Central memory CD8-positive, alpha-beta T cell (primary cell): Measurements from ENCODE around the gene DDAH2.
A peak's percentile ranks its signal among the peaks of the same experiment; 100 is the strongest.

Experiments used
- ATAC-seq: fragments of 150-1000 bp; cut with Tn5 transposase; replicated peaks from 2 replicates; pipeline ENCODE4 v1.10.0; 2022; ENCODE audit warnings: mild to moderate bottlenecking, moderate FRiP score, moderate number of reproducible peaks; ENCODE audit not compliant: poor library complexity, severe bottlenecking; ENCODE audit errors: extremely low read depth
- DNase-seq, 2 donors: peaks; one replicate each; pipeline ENCODE4 v3.0.0; 2021; ENCODE audit warnings: low spot score in 2 of 2
- H3K27ac Mint-ChIP-seq: one replicate; pipeline ENCODE4 v1.8.0; 2022; ENCODE audit warnings: low read depth, mild to moderate bottlenecking, moderate library complexity, mixed read lengths
- H3K27me3 Mint-ChIP-seq: one replicate; pipeline ENCODE4 v1.8.0; 2022; ENCODE audit warnings: mixed read lengths
- H3K36me3 Mint-ChIP-seq: one replicate; pipeline ENCODE4 v1.8.0; 2022; ENCODE audit warnings: mild to moderate bottlenecking, moderate library complexity, mixed read lengths; ENCODE audit not compliant: insufficient read depth
- H3K4me1 Mint-ChIP-seq: one replicate; pipeline ENCODE4 v1.8.0; 2022; ENCODE audit warnings: mixed read lengths
- H3K4me3 Mint-ChIP-seq: one replicate; pipeline ENCODE4 v1.8.0; 2022; ENCODE audit warnings: mild to moderate bottlenecking, moderate library complexity, mixed read lengths
- H3K9me3 Mint-ChIP-seq: one replicate; pipeline ENCODE4 v1.8.0; 2022; ENCODE audit warnings: mixed read lengths

Gene DDAH2, protein sequence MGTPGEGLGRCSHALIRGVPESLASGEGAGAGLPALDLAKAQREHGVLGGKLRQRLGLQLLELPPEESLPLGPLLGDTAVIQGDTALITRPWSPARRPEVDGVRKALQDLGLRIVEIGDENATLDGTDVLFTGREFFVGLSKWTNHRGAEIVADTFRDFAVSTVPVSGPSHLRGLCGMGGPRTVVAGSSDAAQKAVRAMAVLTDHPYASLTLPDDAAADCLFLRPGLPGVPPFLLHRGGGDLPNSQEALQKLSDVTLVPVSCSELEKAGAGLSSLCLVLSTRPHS

DNA sequence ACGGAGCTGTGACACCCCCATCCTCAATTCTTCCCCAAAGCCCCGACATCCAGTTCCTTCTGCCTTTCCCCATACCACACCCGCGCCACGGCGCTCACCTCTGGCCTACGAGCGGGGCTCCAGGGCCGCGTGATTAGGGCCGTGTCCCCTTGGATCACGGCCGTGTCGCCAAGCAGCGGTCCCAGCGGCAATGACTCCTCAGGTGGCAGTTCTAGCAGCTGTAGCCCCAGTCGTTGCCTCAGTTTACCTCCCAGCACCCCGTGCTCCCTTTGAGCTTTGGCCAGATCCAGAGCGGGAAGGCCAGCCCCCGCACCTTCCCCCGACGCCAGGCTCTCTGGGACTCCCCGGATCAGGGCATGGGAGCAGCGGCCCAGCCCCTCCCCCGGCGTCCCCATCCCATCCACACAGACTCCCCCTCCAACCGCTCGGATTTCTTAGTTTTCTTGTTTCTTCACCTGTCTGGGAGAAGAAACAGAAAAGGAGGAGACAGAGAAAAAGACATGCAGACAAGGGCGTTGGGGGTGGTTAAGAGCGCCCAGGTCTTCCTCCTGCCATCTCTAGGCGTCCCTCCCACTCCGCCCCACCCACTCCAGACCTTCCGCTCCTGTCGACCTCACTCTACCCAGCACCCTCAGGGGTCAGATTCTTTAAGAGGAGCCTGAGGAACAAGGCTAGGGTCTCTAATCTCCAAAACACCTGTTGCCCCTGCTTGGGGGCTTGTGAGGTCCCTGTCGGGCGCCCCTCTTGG, at the start of gene DDAH2:
DDAH2 (minus strand) TSS at position 533 of the 748 bp plus-strand sequence; CDS start at position 395, 138 bp downstream.
- peaks cover 44% of the 10 kb centered on the region for H3K4me1 Mint-ChIP-seq
- no peaks in the 10 kb centered on the region for H3K27me3 Mint-ChIP-seq
- H3K27ac Mint-ChIP-seq, result peak within 1 kb of the TSS; percentile 80
- ATAC-seq (peak; percentile 21), DNase-seq (no peak)
- peak within 1 kb of the TSS; percentile 93 for H3K4me3 Mint-ChIP-seq
- peaks cover 43% of the 10 kb centered on the region for H3K36me3 Mint-ChIP-seq
- H3K9me3 Mint-ChIP-seq, result no peaks in the 10 kb centered on the region

DNA sequence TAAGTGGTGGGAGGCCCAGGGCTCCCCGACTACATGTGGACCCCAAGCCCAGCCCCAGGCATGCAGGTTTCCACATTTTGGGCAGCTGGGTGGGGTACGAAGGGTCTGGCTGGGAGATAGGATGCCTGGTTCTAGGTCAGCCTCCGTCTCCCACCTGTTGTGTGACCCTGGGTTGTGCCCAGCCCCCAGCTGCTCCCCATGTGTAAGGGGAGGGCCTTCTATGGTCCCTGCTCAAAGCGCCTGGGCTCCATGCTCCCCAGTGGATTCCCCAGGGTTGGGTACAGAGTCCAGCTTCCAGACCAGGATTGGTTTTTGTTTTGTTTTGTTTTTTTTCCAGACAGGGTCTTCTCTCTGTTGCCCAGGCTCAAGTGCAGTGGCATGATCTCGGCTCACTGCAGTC, 49.1 kb upstream of the DDAH2 start:
- no peaks in the 10 kb centered on the region for H3K9me3 Mint-ChIP-seq
- H3K27ac Mint-ChIP-seq, result no peak overlapping the region
- H3K27me3 Mint-ChIP-seq, result no peaks in the 10 kb centered on the region
- DNase-seq, result no peak
- no peak overlapping the region for H3K4me3 Mint-ChIP-seq
- ATAC-seq, result no peak
- peaks cover 27% of the 10 kb centered on the region for H3K4me1 Mint-ChIP-seq
- H3K36me3 Mint-ChIP-seq, result peaks cover 13% of the 10 kb centered on the region

DNA sequence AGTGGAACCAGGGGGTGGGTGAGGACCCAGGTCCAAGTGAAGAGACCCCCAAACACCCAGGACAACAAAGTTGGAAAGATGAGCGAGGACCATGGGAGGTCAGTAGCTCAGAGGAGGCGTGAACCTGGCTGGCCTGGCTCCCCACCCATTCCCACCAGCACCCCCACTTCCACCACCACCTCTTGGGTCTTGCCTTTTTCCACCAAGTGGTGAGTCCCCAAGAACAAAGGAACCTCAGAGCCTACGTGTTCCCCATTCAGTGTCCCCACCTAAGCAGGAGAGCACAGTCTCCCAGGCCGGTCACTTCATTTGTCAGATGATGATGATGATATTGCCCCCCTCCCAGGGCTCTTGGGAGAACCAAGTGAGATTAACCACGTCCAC, 48.6 kb upstream of the DDAH2 start:
- ATAC-seq, result no peak
- Mint-ChIP-seq H3K4me1 (peaks cover 33% of the 10 kb centered on the region), H3K36me3 (peaks cover 8% of the 10 kb centered on the region), H3K9me3 (no peaks in the 10 kb centered on the region), H3K27me3 (no peaks in the 10 kb centered on the region), H3K4me3 (peak overlapping the region; percentile 14), H3K27ac (peak overlapping the region; percentile 78)
- DNase-seq, result no peak

DNA sequence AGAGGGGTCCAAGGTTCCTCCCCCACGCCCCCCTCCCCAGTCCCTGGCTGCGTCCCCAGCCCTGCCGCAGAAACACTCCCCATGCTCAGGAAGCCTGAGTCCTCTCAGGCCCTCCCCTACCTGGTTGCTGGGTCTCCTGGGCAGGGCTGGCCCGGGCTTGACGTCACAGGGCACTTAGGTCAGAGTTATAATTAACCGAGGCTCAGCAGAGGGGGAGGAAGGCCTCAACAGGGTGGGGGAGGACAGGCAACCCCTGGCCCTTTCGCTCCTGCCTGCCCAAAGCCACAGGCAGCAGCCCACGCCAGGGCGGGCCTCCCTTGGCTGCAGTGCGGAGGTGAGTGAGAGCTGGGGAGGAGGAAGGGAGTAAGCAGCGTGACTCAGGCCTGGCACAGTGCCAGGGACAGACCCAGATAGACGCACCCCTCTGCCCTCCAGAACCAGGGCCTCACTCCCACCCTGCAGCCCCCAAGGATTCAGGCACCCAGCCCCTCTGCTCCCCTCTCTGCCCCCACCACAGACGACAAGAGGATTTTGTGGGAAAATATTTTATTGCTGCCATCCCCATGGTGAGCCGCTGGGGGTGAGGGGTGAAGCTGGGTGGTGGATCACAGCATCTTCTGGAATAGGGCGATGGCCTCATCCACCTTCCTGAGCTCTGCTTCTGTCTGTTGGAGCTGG, 48.0 kb upstream of the DDAH2 start, which contains the start of gene VWA7:
VWA7 (minus strand) TSS at position 340 of the 678 bp plus-strand sequence. CDS start 549 bp downstream, outside the sequence.
- peak; percentile 73 for ATAC-seq
- Mint-ChIP-seq H3K36me3 (peaks cover 6% of the 10 kb centered on the region), H3K4me1 (peaks cover 34% of the 10 kb centered on the region), H3K4me3 (peak within 1 kb of the TSS; percentile 63), H3K9me3 (no peaks in the 10 kb centered on the region), H3K27ac (peak within 1 kb of the TSS; percentile 78), H3K27me3 (no peaks in the 10 kb centered on the region)
- peak; percentile 31 to 54 for DNase-seq

DNA sequence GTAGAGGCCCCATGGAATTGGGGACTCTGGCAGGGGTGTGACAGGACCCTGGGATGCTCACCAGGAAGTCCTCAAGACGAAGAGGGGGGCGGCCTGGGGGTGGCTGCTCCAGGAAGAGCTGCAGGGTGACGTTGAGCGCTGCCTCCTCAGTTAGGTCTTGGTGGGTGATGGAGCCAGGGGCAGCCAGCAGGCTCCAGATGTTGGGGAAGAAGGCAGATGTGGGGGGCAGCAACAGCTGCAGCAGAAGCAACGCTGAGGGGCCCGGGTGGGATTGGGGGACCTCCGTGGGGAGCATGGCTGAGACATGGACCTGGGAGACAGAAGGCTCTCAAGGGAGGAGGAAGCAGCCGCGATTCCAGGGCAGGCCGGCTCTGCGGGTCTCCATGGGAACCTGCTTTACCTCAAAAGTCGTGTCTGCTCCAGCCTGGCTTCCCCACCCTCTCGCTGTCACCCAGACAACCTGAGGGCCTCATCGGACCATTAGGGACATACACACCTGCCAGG, 47.4 kb upstream of the DDAH2 start:
- Mint-ChIP-seq H3K4me3 (peak overlapping the region; percentile 63), H3K36me3 (peaks cover 6% of the 10 kb centered on the region), H3K4me1 (peaks cover 35% of the 10 kb centered on the region), H3K9me3 (no peaks in the 10 kb centered on the region), H3K27me3 (no peaks in the 10 kb centered on the region), H3K27ac (peak overlapping the region; percentile 78)
- DNase-seq (no peak), ATAC-seq (no peak)

DNA sequence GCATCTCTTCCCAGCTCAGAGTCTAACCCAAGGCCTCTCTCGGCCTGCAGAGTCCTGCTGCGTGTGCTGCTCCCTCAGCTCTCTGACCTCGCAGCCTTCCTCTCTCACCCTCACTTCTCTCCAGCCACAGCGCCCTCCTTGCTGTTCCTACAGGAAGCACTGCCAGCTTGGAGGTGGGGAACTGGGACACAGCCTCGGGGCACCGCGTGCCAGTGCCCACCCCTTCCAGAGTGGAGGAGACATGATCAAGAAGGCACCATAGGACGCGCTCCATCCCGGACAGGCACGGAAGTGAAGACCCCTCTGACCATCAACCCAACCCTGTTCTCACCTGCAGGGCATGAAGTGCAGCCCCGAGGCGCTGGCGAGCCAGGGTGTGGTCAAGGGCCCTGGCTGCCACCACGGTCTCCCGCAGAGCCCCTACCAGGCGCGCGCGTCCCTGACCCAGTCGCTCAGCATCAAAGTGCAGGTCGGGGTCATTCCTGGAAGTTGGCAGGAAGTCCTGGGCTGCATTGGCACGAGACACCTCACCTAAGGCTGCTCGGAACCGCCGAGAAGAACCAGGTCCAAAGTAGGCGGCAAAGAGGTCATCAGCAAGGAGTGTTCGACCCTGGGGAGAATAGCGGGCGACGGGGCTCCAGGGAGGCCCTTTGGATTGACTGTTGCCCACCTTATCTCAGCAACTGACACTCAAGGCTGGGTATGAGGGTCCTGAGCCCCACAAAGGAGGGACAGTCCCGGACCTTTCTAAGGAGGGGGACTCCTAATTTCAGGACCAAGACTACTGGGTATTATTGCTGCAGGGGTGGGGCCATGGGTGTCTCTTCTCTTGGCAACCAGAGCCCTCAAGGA, 46.8 kb upstream of the DDAH2 start:
- peaks cover 41% of the 10 kb centered on the region for H3K4me1 Mint-ChIP-seq
- no peaks in the 10 kb centered on the region for H3K9me3 Mint-ChIP-seq
- H3K27ac Mint-ChIP-seq, result peak overlapping the region; percentile 78
- no peaks in the 10 kb centered on the region for H3K27me3 Mint-ChIP-seq
- peaks cover 6% of the 10 kb centered on the region for H3K36me3 Mint-ChIP-seq
- H3K4me3 Mint-ChIP-seq, result peak overlapping the region; percentile 63
- no peak for ATAC-seq
- DNase-seq, result no peak

DNA sequence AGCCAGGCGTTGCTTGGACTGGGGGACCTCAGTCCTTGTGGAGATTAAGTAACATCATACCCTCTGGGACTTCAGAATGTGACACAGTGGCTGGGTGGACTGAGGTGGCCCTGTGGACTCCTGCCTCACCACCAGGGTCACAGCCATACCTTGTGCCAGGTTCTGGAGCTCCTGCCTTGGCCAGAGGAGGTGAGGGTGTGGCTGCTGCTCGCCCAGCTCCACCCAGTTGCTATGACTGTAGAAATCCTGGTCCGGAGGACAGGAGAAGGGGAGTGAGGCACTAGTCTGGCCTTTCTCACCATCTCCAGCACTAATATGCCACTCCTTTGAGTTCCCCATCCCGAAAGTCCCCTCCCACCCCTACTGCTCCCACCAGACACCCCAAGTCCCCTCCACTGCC, 46.1 kb upstream of the DDAH2 start:
- Mint-ChIP-seq H3K9me3 (no peaks in the 10 kb centered on the region), H3K4me1 (peaks cover 41% of the 10 kb centered on the region), H3K27me3 (no peaks in the 10 kb centered on the region), H3K36me3 (peaks cover 6% of the 10 kb centered on the region), H3K4me3 (peak overlapping the region; percentile 11), H3K27ac (no peak overlapping the region)
- ATAC-seq (no peak), DNase-seq (no peak)

DNA sequence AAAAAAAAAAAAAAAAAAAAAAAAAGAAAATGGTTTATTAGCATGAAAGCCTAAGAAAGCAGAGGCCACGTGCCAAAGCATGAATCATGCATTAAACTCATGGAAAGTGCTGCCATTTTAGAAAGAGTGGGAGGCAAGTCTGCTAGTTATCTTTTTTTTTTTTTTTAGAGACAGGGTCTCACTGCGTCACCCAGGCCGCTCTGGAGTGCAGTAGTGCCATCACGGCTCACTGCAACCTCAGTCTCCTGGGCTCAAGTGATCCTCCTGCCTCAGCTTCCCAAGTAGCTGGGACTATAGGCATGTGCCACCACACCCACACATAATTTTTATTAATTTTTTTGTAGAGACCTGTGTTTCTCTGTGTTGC, 42.9 kb upstream of the DDAH2 start:
- DNase-seq (no peak), ATAC-seq (no peak)
- no peaks in the 10 kb centered on the region for H3K9me3 Mint-ChIP-seq
- H3K4me3 Mint-ChIP-seq, result peak overlapping the region; percentile 49
- H3K36me3 Mint-ChIP-seq, result peaks cover 2% of the 10 kb centered on the region
- no peak overlapping the region for H3K27ac Mint-ChIP-seq
- H3K4me1 Mint-ChIP-seq, result peaks cover 39% of the 10 kb centered on the region
- no peaks in the 10 kb centered on the region for H3K27me3 Mint-ChIP-seq

DNA sequence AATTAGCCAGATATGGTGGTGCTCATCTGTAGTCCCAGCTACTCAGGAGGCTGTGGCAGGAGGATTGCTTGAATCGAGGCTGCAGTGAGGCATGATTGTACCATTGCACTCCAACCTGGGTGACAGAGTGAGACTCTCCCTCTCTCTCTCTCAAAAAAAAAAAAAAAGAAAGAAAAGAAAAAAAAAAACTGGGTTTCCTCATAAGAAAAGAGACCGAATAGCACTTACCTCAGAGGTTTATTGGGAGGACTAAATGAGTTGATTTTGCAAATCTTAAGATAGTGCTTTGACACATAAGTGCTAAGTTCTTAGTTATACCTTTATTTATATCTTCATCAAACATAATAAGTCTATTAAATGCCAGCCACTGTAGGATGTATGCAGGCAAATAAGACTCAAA, 41.8 kb upstream of the DDAH2 start:
- Mint-ChIP-seq H3K36me3 (peaks cover 2% of the 10 kb centered on the region), H3K27ac (no peak overlapping the region), H3K9me3 (no peaks in the 10 kb centered on the region), H3K27me3 (no peaks in the 10 kb centered on the region), H3K4me3 (peak overlapping the region; percentile 7), H3K4me1 (peaks cover 29% of the 10 kb centered on the region)
- DNase-seq (no peak), ATAC-seq (no peak)

DNA sequence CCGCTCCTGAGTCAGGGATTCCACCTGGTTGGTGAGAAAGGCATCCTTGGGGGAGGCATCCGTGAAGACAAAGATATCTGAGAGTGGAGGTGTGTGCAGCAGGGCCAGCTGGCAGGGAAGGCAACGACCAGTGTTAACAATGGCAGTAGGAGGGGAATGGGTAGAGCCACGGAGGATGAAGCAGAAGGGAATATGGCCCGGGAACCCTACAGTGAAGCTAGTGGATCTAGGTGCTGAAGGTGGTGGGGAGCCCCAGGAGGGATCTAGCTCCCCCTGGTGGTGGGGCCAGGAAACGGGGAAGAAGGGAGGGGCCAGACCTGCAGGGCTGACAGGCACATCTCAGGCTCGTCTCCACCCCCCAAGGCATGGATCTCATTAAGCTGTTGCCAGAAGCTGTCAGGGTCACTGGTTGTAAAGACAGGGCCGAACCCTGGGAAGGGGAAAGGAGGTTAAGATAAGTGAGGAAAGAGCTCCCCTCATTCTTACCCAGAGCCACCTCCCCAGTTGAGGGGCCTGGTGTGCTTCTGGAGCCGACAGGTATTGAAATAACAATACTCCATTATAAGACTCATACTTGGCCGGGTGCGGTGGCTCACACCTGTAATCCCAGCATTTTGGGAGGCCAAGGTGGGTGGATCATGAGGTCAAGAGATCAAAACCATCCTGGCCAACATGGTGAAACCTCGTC, 40.7 kb upstream of the DDAH2 start:
- ATAC-seq, result peak; percentile 70
- Mint-ChIP-seq H3K4me3 (no peak overlapping the region), H3K27me3 (no peaks in the 10 kb centered on the region), H3K36me3 (peaks cover 5% of the 10 kb centered on the region), H3K4me1 (peaks cover 28% of the 10 kb centered on the region), H3K27ac (peak overlapping the region; percentile 52), H3K9me3 (no peaks in the 10 kb centered on the region)
- DNase-seq, result peak; percentile 75 to 77

DNA sequence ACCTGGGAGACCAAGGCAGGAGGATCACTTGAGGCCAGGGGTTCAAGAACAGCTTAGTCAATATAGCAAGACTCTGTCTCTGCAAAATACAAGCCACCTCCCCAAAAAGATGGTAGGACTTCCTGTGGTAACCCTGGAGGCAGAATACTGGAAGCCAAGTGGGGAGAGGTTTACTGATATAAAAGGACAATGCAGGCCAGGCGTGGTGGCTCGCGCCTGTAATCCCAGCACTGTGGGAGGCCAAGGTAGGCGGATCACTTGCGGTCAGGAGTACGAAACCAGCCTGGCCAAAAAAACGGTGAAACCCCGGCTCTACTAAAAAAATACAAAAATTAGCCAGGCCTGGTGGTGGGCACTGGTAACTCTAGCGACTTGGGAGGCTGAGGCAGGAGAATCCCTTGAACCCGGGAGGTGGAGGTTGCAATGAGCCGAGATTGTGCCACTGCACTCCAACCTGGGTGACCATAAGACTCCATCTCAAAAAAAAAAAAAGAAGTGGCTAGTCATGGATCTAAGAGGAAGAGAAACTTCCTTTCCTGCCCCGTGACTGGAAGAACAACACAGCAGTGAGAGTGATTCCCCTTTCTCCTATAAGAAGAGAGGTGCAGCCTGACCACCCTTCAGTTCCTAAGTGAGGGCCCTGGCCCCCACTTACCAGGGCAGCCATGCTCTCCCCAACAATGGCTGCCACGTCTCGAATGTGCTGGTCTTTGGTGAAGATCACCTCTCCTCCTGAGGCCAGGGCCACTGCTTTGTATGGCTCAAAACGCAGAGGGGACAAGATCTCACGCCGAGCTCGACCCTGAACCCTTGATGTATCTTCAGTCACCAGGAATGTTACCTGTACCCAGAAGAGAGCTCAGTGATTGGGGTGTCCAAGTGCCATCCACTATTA, 39.5 kb upstream of the DDAH2 start:
- no peak overlapping the region for H3K4me3 Mint-ChIP-seq
- H3K27ac Mint-ChIP-seq, result no peak overlapping the region
- H3K9me3 Mint-ChIP-seq, result no peaks in the 10 kb centered on the region
- H3K4me1 Mint-ChIP-seq, result peaks cover 28% of the 10 kb centered on the region
- ATAC-seq, result no peak
- no peak for DNase-seq
- H3K27me3 Mint-ChIP-seq, result no peaks in the 10 kb centered on the region
- H3K36me3 Mint-ChIP-seq, result peaks cover 7% of the 10 kb centered on the region
